HG03521 (cell line): Measurements from ENCODE around the gene R3HDM4.

ENCODE experiments used
- ATAC-seq: cut with Tn5 transposase; IDR thresholded peaks from one replicate; pipeline ENCODE4 v1.9.1; 2021; ENCODE audit warnings: mild to moderate bottlenecking, moderate library complexity; ENCODE audit not compliant: unreplicated experiment

Gene R3HDM4

GRCh38 chr19:917323-918151 is 4.5 kb upstream of the R3HDM4 start, which contains the start of gene KISS1R:
TSS of gene KISS1R (plus strand) at chr19:917333. CDS start at chr19:917503, 170 bp downstream.
- ATAC-seq, result no peak

DNA sequence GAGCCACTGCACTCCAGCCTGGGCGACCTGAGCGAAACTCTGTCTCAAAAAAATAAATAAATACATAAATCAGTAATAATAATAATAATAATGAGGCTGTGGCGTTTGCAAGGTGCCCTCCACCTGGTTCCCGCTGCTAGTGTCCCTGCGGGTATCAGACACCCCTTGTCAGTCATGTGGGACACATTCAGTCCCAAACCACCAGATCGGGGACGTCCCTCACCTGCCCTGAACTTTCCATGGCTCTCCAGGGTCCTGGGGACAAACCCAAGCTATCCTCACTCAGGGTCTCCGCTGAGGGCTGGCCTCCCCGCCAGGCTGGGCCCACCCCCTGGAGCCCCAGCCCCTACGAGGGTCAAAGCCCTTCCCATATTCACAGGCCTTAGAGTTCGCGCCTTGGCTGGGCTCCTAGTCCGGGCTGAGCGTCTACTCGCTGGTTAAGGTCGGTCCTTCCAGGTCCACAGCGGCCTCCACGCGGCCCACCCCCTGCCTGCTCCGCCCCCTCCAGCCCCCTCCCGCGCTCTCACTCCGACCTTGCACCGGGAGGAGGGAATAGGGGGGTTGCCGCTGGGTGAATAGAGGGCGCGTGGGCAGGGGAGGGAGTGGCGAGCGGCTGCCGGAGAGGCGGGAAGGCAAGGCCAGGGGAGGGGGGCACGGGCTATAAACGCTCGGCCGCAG is 3.8 kb upstream of the R3HDM4 start:
- no peak for ATAC-seq

- no peak for ATAC-seq
Observed at GRCh38 chr19:912181-913079, 589 bp downstream of the R3HDM4 start.

DNA sequence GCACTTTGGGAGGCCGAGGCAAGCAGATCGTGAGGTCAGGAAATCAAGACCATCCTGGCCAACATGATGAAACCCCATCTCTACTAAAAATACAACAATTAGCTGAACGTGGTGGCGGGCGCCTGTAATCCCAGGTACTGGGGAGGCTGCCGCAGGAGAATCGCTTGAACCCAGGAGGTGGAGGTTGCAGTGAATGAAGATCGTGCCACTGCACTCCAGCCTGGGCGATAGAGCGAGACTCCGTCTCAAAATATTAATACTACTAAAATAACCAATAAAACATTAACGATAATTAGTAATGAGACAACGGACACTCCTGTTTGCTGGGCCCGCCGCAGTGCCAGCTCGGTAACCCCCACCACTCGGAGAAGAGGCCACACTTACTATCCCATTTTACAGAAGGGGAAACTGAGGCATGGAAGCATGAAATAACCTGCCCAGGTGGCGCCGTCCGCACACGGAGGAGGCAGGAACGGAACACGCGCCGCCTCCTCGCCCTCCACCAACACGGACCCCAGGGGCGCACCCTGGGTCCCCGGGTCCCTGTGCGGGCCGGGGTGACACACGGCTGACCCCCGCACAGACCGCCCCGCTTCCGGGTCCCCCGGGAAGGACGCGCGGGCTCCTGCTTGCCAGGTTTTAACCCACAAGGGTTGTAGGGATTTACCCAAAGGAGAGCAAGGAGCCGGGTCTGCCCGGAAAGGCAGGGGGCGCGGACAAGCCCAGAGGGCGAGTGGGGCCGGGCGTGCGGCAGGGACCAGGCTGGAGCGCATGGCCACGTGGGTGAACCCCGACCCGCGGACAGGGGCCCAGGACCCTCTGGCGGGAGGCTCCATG is 1.6 kb downstream of the R3HDM4 start:
- ATAC-seq, result no peak

DNA sequence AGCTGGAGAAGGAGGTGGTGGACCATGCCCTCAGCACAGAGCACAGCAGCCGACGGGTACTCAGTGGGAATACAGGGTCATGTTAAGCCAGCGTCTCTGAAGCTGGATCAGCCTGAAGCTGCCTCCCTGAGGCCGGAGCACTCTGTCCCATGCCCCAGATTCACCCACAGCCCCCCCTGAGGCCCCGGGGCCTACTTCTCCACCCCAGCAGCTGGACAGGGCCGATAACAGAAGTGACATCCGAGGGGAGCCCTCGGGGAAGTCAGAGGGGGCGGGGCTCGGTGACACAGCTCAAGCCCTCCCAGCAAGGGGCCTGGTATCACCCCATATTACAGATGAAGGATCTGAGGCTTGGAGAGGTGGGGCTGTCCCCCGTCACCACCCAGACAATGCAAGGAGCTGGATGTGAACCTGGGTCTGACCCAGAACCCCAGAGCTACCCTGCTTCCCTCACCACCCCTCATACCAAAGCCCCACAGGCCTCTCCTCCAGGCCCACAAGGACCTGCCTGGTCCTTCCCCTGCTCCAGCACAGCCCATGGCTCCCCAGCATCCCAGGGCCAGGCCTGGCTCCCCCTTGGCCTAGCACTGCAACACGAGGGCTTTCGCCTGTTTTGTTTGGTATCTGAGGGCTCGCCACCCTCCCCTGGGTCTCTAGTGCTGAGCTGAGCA is 5.7 kb downstream of the R3HDM4 start:
- no peak for ATAC-seq

DNA sequence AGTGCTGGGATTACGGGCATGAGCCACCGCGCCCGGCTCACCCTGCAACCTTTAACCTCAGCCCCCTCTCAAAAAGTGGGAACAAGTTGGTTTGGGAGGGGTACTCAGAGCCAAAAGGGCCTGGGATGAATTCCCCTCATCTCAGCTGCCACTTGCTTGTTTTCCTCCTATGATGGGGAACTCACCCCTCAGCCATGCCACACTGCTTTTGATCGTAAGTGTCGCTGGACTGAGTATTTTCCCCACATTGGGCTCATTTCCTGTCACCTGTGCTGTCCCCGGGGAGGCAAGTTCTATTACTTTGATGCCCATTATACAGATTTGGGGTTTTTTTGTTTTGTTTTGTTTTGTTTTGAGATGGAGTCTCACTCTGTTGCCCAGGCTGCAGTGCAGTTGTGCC is 6.5 kb downstream of the R3HDM4 start:
- ATAC-seq, result no peak

DNA sequence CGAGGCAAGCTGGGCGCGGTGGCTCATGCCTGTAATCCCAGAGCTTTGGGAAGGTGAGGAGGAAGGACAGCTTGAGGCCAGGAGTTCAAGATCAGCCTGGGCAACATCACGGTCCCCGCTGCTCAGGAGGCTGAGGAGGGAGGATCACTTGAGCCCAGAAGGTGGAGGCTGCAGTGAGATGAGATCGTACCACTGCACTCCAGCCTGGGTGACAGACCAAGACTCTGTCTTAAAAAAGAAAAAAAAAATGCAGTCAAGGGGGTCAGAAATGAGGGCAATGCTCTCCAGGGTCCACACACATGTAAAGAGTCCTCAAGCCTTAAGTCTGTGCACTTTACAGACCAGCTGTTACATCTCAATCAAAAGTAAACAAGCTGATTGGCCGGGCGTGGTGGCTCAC is 8.5 kb downstream of the R3HDM4 start:
- no peak for ATAC-seq

DNA sequence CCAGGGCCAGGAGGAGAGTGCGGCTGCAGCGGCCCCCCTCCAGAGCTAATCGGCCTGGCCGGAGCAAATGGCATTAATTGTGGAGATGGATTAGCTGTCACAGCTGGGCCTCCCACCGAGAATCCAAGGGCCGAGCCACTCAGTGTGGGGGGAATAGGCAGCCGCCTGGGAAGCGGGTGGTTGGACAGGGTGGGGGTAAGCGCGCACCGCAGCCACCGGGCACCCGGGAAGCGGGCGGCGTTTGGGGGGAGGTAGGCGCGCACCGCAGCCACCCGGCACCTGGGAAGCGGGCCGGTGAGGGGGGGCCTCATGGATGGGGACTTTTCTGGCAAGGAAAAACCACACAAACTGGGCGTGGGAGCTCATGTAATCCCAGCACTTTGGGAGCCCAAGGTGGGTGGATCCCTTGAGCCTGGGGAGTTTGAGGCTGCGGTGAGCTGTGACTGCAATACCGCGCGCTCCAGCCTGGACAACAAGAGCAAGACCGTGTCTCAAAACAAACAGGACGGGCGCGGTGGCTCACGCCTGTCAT is 9.7 kb downstream of the R3HDM4 start:
- ATAC-seq, result no peak

DNA sequence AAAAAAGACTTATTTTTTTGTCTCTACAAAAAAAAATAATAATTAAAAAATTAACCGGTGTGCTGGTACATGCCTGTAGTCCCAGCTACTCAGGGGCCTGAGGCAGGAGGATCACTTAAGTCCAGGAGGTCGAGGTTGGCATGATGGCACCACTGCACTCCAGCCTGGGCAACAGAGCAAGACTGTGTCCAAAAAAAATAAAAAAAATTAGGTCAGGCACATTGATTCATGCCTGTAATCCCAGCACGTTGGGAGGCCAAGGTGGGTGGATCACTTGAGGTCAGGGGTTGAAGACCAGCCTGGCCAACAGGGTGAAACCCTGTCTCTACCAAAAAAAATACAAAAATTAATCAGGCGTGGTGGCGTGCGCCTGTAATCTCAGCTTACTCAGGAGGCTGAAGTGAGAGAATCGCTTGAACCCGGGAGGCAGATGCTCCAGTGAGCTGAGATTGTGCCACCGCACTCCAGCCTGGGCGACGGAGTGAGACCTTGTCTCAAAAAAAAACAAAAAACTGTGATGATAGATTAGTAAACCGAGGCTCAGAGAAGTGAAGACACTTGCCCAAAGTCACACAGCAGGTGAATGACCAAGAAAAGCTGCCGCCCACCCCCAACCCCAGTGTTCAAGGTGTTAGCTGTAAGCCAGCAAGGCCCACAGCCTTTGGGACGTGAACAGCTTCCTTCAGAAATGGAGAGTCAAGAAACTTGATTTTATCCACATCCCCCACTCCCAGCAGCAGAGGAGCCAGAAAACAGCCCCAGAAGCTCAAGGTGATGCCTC is 10.4 kb downstream of the R3HDM4 start:
- no peak for ATAC-seq

- no peak for ATAC-seq
Observed at GRCh38 chr19:902093-902370, 11.0 kb downstream of the R3HDM4 start.

DNA sequence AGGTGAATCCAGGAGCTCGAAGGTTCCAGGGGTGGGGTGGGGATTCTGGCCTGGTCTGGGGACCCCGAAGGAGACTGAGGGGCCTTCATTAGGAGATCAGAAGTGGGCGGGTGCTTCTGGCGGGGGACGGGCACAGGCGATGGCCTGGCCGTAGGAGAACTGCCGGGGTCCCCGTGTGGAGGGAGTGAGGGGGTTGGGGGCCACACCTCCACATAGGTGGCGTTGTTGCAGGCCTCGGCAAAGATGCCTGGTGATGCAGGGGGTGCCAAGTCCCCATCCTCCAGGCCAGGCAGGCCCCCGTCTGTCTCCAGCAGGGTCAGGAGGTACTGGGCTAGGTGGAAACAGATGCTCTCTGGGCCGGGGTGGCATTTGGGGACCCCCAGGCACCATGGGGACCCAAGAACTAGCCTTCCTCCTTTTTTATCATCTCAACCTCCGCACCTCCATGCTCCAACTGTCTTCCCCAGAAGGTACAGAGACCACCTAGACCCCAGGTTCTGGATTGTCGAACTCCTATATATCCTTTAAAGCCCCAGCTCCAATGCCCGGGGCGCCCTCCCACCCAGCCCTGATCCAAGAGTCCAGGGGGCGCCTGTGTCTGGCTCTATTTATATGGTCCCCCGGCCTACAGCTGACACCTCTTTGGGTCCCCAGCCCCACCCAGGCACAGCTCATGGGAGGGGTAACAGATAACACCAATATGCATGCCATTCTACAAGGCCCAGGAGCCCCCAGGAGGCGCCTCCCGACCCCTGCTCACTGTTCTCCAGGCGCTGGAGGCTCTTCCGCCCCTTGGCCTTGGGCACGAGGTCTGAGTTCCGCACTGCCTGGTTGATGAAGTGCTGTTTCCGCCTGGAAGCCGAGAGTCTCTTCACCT is 11.6 kb downstream of the R3HDM4 start:
- ATAC-seq, result no peak

GRCh38 chr19:900302-901111 is 12.5 kb downstream of the R3HDM4 start:
- no peak for ATAC-seq

DNA sequence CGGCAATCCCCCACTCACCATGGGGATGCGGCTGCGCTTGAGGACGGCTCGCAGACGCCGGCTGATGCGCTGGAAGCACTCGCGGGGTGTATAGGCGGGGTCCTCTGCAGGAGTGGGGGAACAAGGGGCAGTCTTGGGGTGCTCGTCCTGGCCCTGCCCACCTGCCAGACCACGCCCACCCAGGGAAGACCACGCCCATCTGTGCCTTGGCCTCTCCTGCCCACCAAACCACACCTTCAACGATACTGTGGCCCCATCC is 13.0 kb downstream of the R3HDM4 start:
- no peak for ATAC-seq

DNA sequence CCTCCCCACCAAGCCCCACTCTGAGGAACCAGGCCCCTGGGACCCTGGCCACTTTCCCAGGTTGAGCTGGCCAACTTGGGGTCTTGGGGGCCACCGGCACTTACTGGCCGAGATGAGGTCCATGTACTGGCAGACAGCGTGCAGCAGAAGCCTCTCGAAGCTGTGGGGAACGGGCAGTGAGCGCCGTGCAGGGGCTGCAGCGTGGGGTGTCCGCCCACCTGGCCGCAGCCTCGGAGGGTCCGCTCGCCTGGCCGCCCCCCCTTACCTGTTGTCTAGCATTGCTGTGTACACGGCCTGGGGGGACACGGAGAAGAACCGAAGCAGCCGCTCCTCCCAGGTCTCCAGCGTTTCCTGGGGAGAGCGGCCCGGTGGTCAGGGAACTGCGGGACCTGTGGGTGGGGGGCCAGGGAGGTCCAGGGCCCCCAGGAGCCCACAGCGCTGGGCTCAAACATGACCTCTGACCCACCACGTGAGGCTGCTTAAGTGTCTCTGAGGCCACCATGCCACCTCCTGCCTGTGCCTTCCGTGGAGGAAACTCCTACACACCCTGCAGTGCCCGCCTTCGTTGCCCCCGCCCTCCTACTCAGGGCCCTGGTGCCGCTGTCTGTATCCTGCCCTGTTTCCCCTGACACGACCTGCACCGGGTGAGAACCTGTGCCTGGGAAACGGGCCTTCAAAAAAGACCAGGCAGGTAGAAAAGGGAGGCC is 13.5 kb downstream of the R3HDM4 start:
- ATAC-seq, result no peak

- no peak for ATAC-seq
Observed at GRCh38 chr19:898663-899062, 14.4 kb downstream of the R3HDM4 start.

DNA sequence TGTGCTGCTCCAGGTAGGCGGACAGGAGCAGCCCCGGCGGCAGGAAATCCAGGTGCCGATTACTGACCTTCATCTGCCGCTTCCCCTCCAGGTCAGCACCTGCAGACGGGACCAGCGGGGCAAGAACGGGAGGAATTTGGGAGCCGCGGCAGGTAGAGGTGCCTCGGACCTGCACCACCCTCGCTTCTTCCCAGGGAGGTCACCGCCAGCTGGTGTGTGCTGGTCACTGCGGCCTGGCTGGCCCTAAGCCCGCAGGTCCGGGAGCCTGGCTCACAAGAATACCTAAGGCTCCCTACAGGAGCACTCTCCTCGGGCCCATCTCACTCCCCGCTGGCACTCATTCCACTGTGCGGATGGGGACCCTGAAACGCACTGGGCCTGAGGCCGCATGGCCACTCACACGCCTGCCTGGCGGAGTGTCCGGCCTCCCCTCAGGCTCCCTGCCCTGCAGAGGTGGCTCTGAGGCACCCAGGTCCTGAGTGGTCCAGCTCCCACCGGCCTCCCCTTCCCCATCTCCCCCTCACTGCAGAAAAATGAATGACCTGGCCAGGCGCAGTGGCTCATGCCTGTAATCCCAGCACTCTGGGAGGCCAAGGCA is 15.5 kb downstream of the R3HDM4 start:
- no peak for ATAC-seq

- ATAC-seq, result no peak
Observed at GRCh38 chr19:896999-897398, 16.0 kb downstream of the R3HDM4 start.
